HG02759 (cell line): ENCODE measurements around the gene TNIK.

Experiments
- ATAC-seq: cut with Tn5 transposase; IDR thresholded peaks from one replicate; pipeline ENCODE4 v1.9.1; 2021; ENCODE audit warnings: mild to moderate bottlenecking, moderate library complexity; ENCODE audit not compliant: unreplicated experiment

TNIK gene

GRCh38 chr3:171346019-171346418 lies 114.2 kb downstream of the TNIK start:
- no peak for ATAC-seq

- no peak for ATAC-seq
Measured at GRCh38 chr3:171345107-171345843, 114.9 kb downstream of the TNIK start.

- no peak for ATAC-seq
Measured at GRCh38 chr3:171343693-171344092, 116.5 kb downstream of the TNIK start.

GRCh38 chr3:171342783-171343420 lies 117.3 kb downstream of the TNIK start:
- no peak for ATAC-seq

GRCh38 chr3:171342200-171342599 lies 118.0 kb downstream of the TNIK start:
- ATAC-seq = no peak

- ATAC-seq = no peak
Measured at GRCh38 chr3:171340434-171340833, 119.8 kb downstream of the TNIK start.

GRCh38 chr3:171339598-171339997 lies 120.6 kb downstream of the TNIK start:
- no peak for ATAC-seq

- no peak for ATAC-seq
Measured at GRCh38 chr3:171336406-171336805, 123.8 kb downstream of the TNIK start.

- no peak for ATAC-seq
Measured at GRCh38 chr3:171335559-171335958, 124.6 kb downstream of the TNIK start.

GRCh38 chr3:171334465-171334811 lies 125.8 kb downstream of the TNIK start:
- no peak for ATAC-seq

- no peak for ATAC-seq
Measured at GRCh38 chr3:171333784-171334464, 126.3 kb downstream of the TNIK start.

- ATAC-seq = no peak
Measured at GRCh38 chr3:171330938-171331337, 129.3 kb downstream of the TNIK start.

GRCh38 chr3:171329746-171330145 lies 130.5 kb downstream of the TNIK start:
- no peak for ATAC-seq

- ATAC-seq = no peak
Measured at GRCh38 chr3:171328419-171329082, 131.7 kb downstream of the TNIK start.

GRCh38 chr3:171327441-171328174 lies 132.6 kb downstream of the TNIK start:
- ATAC-seq = no peak

- ATAC-seq = no peak
Measured at GRCh38 chr3:171326717-171327440, 133.3 kb downstream of the TNIK start.

- ATAC-seq = no peak
Measured at GRCh38 chr3:171323938-171324536, 136.2 kb downstream of the TNIK start.

- ATAC-seq = no peak
Measured at GRCh38 chr3:171321559-171322360, 138.4 kb downstream of the TNIK start.
